ENCODE data around the gene ARHGAP42. TPM values are rescaled to one million over a fixed set of nuclear protein-coding genes. Genes with fewer than 3 reads are reported as not detected.
"Not testable (repeated sequence)": the region's sequence is repeated elsewhere in the genome, so short reads cannot be mapped to it uniquely, and the experiment has no call there.

ARHGAP42 gene
- total RNA-seq, 6 experiments from 2014 or later: 1.1 to 3.1 (median 2.3) TPM

GRCh38 chr11:101011881-101012280 is 324.8 kb downstream of the ARHGAP42 start:
- no peaks in the 10 kb centered on the region for H3K36me3 Mint-ChIP-seq (ENCODE audit: low read depth)
- DNase-seq: no peak
- no peaks in the 10 kb centered on the region for H3K4me1 Mint-ChIP-seq (ENCODE audit: low read depth)
- H3K9me3 Mint-ChIP-seq: 0 out of 2 replicates have a peak, but pooled peaks cover 4% of the 10 kb centered on the region
- TF ChIP-seq, protein P1, sequence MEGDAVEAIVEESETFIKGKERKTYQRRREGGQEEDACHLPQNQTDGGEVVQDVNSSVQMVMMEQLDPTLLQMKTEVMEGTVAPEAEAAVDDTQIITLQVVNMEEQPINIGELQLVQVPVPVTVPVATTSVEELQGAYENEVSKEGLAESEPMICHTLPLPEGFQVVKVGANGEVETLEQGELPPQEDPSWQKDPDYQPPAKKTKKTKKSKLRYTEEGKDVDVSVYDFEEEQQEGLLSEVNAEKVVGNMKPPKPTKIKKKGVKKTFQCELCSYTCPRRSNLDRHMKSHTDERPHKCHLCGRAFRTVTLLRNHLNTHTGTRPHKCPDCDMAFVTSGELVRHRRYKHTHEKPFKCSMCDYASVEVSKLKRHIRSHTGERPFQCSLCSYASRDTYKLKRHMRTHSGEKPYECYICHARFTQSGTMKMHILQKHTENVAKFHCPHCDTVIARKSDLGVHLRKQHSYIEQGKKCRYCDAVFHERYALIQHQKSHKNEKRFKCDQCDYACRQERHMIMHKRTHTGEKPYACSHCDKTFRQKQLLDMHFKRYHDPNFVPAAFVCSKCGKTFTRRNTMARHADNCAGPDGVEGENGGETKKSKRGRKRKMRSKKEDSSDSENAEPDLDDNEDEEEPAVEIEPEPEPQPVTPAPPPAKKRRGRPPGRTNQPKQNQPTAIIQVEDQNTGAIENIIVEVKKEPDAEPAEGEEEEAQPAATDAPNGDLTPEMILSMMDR (IDR thresholded peaks at IDR 0.05): no peak
- no peak overlapping the region for H3K4me3 Mint-ChIP-seq
- H3K27me3 Mint-ChIP-seq (ENCODE audit: insufficient read depth): no peaks in the 10 kb centered on the region
- H3K27ac Mint-ChIP-seq: no peak overlapping the region

GRCh38 chr11:101013702-101014101 is 326.6 kb downstream of the ARHGAP42 start:
- not testable (repeated sequence) for H3K4me1 Mint-ChIP-seq (ENCODE audit: low read depth); H3K9me3 Mint-ChIP-seq; H3K27me3 Mint-ChIP-seq (ENCODE audit: insufficient read depth); DNase-seq; H3K27ac Mint-ChIP-seq; H3K4me3 Mint-ChIP-seq; H3K36me3 Mint-ChIP-seq (ENCODE audit: low read depth)

DNA sequence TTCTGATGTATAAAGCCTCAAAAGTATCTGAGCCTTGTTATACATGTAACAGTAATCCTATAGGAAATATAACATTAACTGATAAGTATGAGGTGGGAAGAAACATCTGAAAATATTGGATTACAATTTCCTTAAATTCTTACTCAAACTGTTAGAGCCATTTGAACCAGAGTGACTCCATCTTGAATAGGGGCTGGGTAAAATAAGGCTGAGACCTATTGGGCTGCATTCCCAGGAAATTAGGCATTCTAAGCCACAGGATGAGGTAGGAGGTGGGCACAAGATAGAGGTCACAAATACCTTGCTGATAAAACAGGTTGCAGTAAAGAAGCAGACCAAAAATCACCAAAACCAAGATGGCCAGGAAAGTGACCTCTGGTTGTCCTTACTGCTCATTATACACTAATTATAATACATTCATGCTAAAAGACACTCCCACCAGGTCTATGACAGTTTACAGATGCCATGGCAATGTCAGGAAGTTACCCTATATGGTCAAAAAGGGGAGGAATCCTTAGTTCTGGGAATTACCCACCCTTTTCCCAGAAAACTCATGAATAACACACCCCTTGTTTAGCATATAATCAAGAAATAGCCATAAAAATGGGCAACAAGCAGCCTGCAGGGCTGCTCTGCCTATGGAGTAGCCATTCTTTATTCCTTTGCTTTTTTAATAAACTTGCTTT is 327.7 kb downstream of the ARHGAP42 start:
- H3K36me3 Mint-ChIP-seq (ENCODE audit: low read depth): no peaks in the 10 kb centered on the region
- H3K27me3 Mint-ChIP-seq (ENCODE audit: insufficient read depth): no peaks in the 10 kb centered on the region

DNA sequence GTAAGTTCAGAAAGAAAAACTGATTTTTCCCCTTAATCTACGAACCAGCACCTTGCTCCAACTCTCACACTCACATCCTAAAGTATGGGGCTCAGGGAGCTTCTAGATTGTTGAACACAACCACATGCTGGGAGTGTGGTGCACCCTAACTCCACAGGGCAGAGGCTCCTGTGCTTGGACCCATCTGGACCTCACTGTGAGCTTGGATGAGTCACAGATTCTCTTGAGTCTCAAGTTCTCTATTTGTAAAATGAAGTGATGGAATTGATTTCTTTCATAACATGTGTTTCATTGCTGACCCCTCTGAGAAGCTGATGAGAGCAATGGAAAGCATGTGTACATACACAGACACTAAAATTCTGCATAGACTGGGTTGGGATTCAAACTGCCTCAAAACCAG is 332.8 kb downstream of the ARHGAP42 start:
- H3K27me3 Mint-ChIP-seq (ENCODE audit: insufficient read depth): no peaks in the 10 kb centered on the region; the same call in 1 of the 2 replicates
- H3K4me1 Mint-ChIP-seq (ENCODE audit: low read depth): no peaks in the 10 kb centered on the region
- H3K36me3 Mint-ChIP-seq (ENCODE audit: low read depth): no peaks in the 10 kb centered on the region
- TF ChIP-seq, protein P1 (IDR thresholded peaks at IDR 0.05): no peak
- no peaks in the 10 kb centered on the region for H3K9me3 Mint-ChIP-seq
- H3K4me3 Mint-ChIP-seq: no peak overlapping the region
- no peak for DNase-seq
- no peak overlapping the region for H3K27ac Mint-ChIP-seq

More for the DNA sequence above, 327.7 kb downstream of the ARHGAP42 start:
- TF ChIP-seq, protein P1 (IDR thresholded peaks at IDR 0.05): no peak
- Mint-ChIP-seq H3K4me1 (ENCODE audit: low read depth) (no peaks in the 10 kb centered on the region), H3K4me3 (no peak overlapping the region), H3K27ac (no peak overlapping the region), H3K9me3 (0 out of 2 replicates have a peak, but pooled peaks cover 4% of the 10 kb centered on the region)
- no peak for DNase-seq

DNA sequence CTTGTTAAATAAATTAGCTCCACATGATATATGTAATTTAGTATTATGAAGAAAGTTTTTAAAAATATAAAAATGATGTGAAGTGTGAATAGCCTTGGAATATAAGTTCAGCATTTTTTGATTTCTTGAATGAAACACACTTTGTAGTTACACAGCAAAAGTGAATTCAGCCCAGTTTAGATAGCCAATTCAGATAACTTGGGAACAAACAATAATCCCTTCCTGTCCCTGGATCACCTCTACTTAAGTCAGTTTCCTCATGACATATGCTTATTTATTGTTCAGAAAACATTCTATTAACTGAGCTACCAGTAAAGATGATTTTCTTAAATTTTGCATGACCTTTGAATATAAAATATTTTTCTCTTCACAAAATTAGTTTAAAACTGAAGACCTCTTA is 335.2 kb downstream of the ARHGAP42 start:
- Mint-ChIP-seq H3K4me1 (ENCODE audit: low read depth) (no peaks in the 10 kb centered on the region), H3K27ac (no peak overlapping the region), H3K27me3 (ENCODE audit: insufficient read depth) (no peaks in the 10 kb centered on the region; the same call in 1 of the 2 replicates), H3K36me3 (ENCODE audit: low read depth) (no peaks in the 10 kb centered on the region), H3K9me3 (no peaks in the 10 kb centered on the region), H3K4me3 (no peak overlapping the region)
- no peak for DNase-seq
- TF ChIP-seq, protein P1 (IDR thresholded peaks at IDR 0.05): no peak

DNA sequence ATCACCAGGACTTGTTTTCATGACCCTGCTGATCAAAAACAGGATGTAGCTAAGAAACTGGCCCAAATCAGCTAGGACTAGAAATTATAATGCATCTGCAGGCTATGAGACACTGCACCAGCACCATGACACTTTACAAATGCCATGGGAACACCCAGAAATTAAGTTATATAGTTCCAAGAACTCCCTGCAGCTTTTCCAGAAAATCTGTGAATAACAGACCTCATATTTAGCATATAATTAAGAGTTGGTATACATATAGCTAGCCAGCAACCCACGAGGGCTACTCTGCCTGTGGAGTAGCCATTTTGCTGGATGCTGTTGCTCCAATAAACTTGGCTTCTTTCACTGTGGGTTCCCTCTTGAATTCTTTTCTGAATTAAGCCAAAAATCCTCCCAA is 341.6 kb downstream of the ARHGAP42 start:
- Mint-ChIP-seq H3K36me3 (ENCODE audit: low read depth) (no peaks in the 10 kb centered on the region), H3K27me3 (ENCODE audit: insufficient read depth) (no peaks in the 10 kb centered on the region), H3K4me1 (ENCODE audit: low read depth) (no peaks in the 10 kb centered on the region), H3K27ac (no peak overlapping the region), H3K4me3 (no peak overlapping the region), H3K9me3 (peaks cover 7% of the 10 kb centered on the region)
- TF ChIP-seq, protein P1 (IDR thresholded peaks at IDR 0.05): no peak
- DNase-seq: no peak

All from HFFc6 (cell line).